Measurements from ENCODE around the gene RPEL1.

GRCh38 chr10:103256613-103257012 is 10.9 kb downstream of the RPEL1 start:
- TF ChIP-seq, protein P1, sequence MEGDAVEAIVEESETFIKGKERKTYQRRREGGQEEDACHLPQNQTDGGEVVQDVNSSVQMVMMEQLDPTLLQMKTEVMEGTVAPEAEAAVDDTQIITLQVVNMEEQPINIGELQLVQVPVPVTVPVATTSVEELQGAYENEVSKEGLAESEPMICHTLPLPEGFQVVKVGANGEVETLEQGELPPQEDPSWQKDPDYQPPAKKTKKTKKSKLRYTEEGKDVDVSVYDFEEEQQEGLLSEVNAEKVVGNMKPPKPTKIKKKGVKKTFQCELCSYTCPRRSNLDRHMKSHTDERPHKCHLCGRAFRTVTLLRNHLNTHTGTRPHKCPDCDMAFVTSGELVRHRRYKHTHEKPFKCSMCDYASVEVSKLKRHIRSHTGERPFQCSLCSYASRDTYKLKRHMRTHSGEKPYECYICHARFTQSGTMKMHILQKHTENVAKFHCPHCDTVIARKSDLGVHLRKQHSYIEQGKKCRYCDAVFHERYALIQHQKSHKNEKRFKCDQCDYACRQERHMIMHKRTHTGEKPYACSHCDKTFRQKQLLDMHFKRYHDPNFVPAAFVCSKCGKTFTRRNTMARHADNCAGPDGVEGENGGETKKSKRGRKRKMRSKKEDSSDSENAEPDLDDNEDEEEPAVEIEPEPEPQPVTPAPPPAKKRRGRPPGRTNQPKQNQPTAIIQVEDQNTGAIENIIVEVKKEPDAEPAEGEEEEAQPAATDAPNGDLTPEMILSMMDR (IDR thresholded peaks at IDR 0.05 in 2 of 3, conservative IDR thresholded peaks at IDR 0.05 in 1 of 3; ENCODE audit: borderline replicate concordance in 1 of 3, insufficient read depth in 1 of 3, low read depth in 2 of 3, low read length in 2 of 3): no peak; a peak in 1 of 6 replicates
- TF ChIP-seq POLR2AphosphoS5 (IDR thresholded peaks at IDR 0.05; ENCODE audit: low read depth, low read length): no peak
- TF ChIP-seq, protein P2, sequence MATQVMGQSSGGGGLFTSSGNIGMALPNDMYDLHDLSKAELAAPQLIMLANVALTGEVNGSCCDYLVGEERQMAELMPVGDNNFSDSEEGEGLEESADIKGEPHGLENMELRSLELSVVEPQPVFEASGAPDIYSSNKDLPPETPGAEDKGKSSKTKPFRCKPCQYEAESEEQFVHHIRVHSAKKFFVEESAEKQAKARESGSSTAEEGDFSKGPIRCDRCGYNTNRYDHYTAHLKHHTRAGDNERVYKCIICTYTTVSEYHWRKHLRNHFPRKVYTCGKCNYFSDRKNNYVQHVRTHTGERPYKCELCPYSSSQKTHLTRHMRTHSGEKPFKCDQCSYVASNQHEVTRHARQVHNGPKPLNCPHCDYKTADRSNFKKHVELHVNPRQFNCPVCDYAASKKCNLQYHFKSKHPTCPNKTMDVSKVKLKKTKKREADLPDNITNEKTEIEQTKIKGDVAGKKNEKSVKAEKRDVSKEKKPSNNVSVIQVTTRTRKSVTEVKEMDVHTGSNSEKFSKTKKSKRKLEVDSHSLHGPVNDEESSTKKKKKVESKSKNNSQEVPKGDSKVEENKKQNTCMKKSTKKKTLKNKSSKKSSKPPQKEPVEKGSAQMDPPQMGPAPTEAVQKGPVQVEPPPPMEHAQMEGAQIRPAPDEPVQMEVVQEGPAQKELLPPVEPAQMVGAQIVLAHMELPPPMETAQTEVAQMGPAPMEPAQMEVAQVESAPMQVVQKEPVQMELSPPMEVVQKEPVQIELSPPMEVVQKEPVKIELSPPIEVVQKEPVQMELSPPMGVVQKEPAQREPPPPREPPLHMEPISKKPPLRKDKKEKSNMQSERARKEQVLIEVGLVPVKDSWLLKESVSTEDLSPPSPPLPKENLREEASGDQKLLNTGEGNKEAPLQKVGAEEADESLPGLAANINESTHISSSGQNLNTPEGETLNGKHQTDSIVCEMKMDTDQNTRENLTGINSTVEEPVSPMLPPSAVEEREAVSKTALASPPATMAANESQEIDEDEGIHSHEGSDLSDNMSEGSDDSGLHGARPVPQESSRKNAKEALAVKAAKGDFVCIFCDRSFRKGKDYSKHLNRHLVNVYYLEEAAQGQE (IDR thresholded peaks at IDR 0.05; ENCODE audit: low read depth): no peak
- TF ChIP-seq SRF (IDR thresholded peaks at IDR 0.05; ENCODE audit: low read depth): no peak

Data from HCT116 (cell line).